Fibroblast of lung (primary cell): ENCODE results near the gene PROB1.

Source experiments
- EZH2 ChIP-seq: IDR thresholded peaks from 2 replicates; pipeline ENCODE4 v1.5.1; 2012; ENCODE audit warnings: low read length, control low read depth, mild to moderate bottlenecking; ENCODE audit errors: missing control alignments
- TF ChIP-seq, protein P1 (sequence below), 2 donors: IDR thresholded peaks in 1 of 2; conservative IDR thresholded peaks in 1 of 2; 1 replicate in 1 of 2; 2 replicates in 1 of 2; pipeline ENCODE4 v1.5.1; 2011 to 2012; ENCODE audit warnings: low read length in 2 of 2, control low read depth in 1 of 2, inconsistent platforms in 1 of 2, low read depth in 1 of 2, mild to moderate bottlenecking in 1 of 2

DNA sequence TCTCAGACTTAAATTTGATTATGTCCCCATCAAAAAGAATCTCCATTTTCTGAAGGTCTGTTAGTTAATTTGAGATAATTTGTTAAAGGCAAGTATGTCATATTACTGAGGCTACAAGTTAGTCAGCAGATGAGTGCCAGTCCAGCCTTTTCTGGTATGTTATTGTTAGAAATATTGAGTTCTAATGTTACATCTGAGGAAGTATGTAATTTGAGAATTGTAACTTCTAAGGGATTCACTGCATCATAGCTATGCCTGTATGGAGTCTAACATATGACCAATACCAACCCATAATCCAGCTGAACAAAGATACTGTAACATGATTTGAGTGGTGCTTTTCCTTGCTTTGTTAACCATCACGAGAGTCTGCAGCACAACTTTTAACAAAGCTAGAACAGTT is 25.7 kb downstream of the PROB1 start:
- TF ChIP-seq, protein P1, sequence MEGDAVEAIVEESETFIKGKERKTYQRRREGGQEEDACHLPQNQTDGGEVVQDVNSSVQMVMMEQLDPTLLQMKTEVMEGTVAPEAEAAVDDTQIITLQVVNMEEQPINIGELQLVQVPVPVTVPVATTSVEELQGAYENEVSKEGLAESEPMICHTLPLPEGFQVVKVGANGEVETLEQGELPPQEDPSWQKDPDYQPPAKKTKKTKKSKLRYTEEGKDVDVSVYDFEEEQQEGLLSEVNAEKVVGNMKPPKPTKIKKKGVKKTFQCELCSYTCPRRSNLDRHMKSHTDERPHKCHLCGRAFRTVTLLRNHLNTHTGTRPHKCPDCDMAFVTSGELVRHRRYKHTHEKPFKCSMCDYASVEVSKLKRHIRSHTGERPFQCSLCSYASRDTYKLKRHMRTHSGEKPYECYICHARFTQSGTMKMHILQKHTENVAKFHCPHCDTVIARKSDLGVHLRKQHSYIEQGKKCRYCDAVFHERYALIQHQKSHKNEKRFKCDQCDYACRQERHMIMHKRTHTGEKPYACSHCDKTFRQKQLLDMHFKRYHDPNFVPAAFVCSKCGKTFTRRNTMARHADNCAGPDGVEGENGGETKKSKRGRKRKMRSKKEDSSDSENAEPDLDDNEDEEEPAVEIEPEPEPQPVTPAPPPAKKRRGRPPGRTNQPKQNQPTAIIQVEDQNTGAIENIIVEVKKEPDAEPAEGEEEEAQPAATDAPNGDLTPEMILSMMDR (conservative IDR thresholded peaks at IDR 0.05 in 1 of 2, IDR thresholded peaks at IDR 0.05 in 1 of 2; ENCODE audit: low read depth in 1 of 2, low read length in 2 of 2), result no peak
- TF ChIP-seq EZH2, result no peak
